HepG2 (cell line): ENCODE measurements around the gene ZFPM1. TPM values are rescaled to one million over a fixed set of nuclear protein-coding genes. Genes with fewer than 3 reads are reported as not detected.

Experiments
- BRCA1 ChIP-seq: sonication (generic); formaldehyde crosslinking; IDR thresholded peaks from 2 replicates; pipeline ENCODE4 v1.4.0; 2020; ENCODE audit warnings: missing genetic modification reagents
- HOXA3 ChIP-seq: sonication (generic); formaldehyde crosslinking; IDR thresholded peaks from 2 replicates; pipeline ENCODE4 v1.5.0; 2020; ENCODE audit warnings: missing genetic modification reagents
- KLF15 ChIP-seq: sonication (generic); formaldehyde crosslinking; IDR thresholded peaks from 2 replicates; pipeline ENCODE4 v1.8.1; 2023; ENCODE audit warnings: borderline replicate concordance, mild to moderate bottlenecking, inconsistent platforms, missing genetic modification reagents, mixed read lengths
- MEF2D ChIP-seq: sonication (generic); formaldehyde crosslinking; IDR thresholded peaks from 2 replicates; pipeline ENCODE4 v1.5.1; 2020; ENCODE audit warnings: mild to moderate bottlenecking, missing genetic modification reagents
- MXD3 ChIP-seq: IDR thresholded peaks from 2 replicates; pipeline ENCODE4 v1.6.1; 2016; ENCODE audit warnings: mild to moderate bottlenecking, missing biosample characterization, missing genetic modification reagents
- NCOA1 ChIP-seq: sonication (generic); formaldehyde crosslinking; IDR thresholded peaks from 2 replicates; pipeline ENCODE4 v1.9.0; 2021; ENCODE audit warnings: missing genetic modification reagents
- NKX3-1 ChIP-seq: sonication (generic); formaldehyde crosslinking; IDR thresholded peaks from 2 replicates; pipeline ENCODE4 v1.5.0; 2020; ENCODE audit warnings: missing genetic modification reagents
- PLSCR1 ChIP-seq: sonication (generic); formaldehyde crosslinking; IDR thresholded peaks from 2 replicates; pipeline ENCODE4 v1.5.0; 2020; ENCODE audit warnings: missing genetic modification reagents, mild to moderate bottlenecking, borderline replicate concordance
- POLR2G ChIP-seq: fragments of 200-400 bp; formaldehyde crosslinking; IDR thresholded peaks from 2 replicates; pipeline ENCODE4 v1.6.1; 2018; ENCODE audit warnings: mild to moderate bottlenecking, low read depth, low read length, moderate library complexity
- PRDM10 ChIP-seq: sonication (generic); formaldehyde crosslinking; IDR thresholded peaks from 2 replicates; pipeline ENCODE4 v1.4.0; 2020; ENCODE audit warnings: low read depth, missing genetic modification reagents
- PRPF4 ChIP-seq: fragments of 200-400 bp; formaldehyde crosslinking; IDR thresholded peaks from 2 replicates; pipeline ENCODE4 v1.6.1; 2016; ENCODE audit warnings: low read length, low read depth; ENCODE audit not compliant: poor library complexity, severe bottlenecking
- RBM39 ChIP-seq: fragments of 200-400 bp; formaldehyde crosslinking; IDR thresholded peaks from one replicate; pipeline ENCODE4 v1.6.1; 2018; ENCODE audit warnings: antibody characterized with exemption, mild to moderate bottlenecking, low read depth, low read length; ENCODE audit not compliant: poor library complexity, severe bottlenecking
- SIX4 ChIP-seq: sonication (generic); formaldehyde crosslinking; IDR thresholded peaks from 2 replicates; pipeline ENCODE4 v1.4.0; 2020; ENCODE audit warnings: missing genetic modification reagents
- SOX5 ChIP-seq: IDR thresholded peaks from 2 replicates; pipeline ENCODE4 v1.6.1; 2016; ENCODE audit warnings: borderline replicate concordance
- UBTF ChIP-seq: sonication (generic); formaldehyde crosslinking; IDR thresholded peaks from 2 replicates; pipeline ENCODE4 v1.4.0; 2020; ENCODE audit warnings: mild to moderate bottlenecking, missing genetic modification reagents
- ZFP41 ChIP-seq: sonication (generic); formaldehyde crosslinking; IDR thresholded peaks from 2 replicates; pipeline ENCODE4 v1.4.0; 2020; ENCODE audit warnings: mild to moderate bottlenecking, missing genetic modification reagents, borderline replicate concordance
- ZNF232 ChIP-seq: sonication (generic); formaldehyde crosslinking; IDR thresholded peaks from 2 replicates; pipeline ENCODE4 v1.4.0; 2020; ENCODE audit warnings: missing genetic modification reagents, borderline replicate concordance
- ZNF326 ChIP-seq: sonication (generic); formaldehyde crosslinking; IDR thresholded peaks from 2 replicates; pipeline ENCODE4 v1.4.0; 2020; ENCODE audit warnings: missing genetic modification reagents, borderline replicate concordance
- ZNF761 ChIP-seq: sonication (generic); formaldehyde crosslinking; conservative IDR thresholded peaks from 2 replicates; pipeline ENCODE4 v1.4.0; 2020; ENCODE audit warnings: mild to moderate bottlenecking, missing genetic modification reagents
- ZNF773 ChIP-seq: sonication (generic); formaldehyde crosslinking; IDR thresholded peaks from 2 replicates; pipeline ENCODE4 v1.4.0; 2020; ENCODE audit warnings: missing genetic modification reagents, borderline replicate concordance
- ZNF784 ChIP-seq: sonication (generic); formaldehyde crosslinking; IDR thresholded peaks from 2 replicates; pipeline ENCODE4 v1.5.1; 2020; ENCODE audit warnings: missing genetic modification reagents, mild to moderate bottlenecking, borderline replicate concordance
- ZNF878 ChIP-seq: sonication (generic); formaldehyde crosslinking; IDR thresholded peaks from 2 replicates; pipeline ENCODE4 v1.8.1; 2023; ENCODE audit warnings: mild to moderate bottlenecking, missing genetic modification reagents, moderate library complexity
- polyA plus RNA-seq, 8 experiments: library from polyadenylated mRNA; depleted of rRNA in 3 of 8; stranded (reverse) in 7 of 8; unstranded in 1 of 8; fragments of >200 nt; fragmentation: Illumina TruSeq in 4 of 8; extraction: Trizol in 4 of 8; gene quantifications; 2 replicates each; pipeline versions ENCODE4 v1.2.1 to v1.2.3, GENCODE V29; 2011 to 2016; ENCODE audit warnings: low read depth in 4 of 8, missing spikeins in 1 of 8, mixed read lengths in 1 of 8; ENCODE audit not compliant: insufficient read depth in 1 of 8
- total RNA-seq, 5 experiments: library from RNA; depleted of rRNA; stranded (reverse); fragments of >200 nt; fragmentation: Illumina TruSeq; extraction: Trizol; gene quantifications; 2 replicates each; pipeline ENCODE4 v1.2.3, GENCODE V29; 2016; ENCODE audit warnings: low read depth in 1 of 5

Gene ZFPM1
- total and polyA plus RNA-seq, 2 of the 13 experiments (the other 11 are each of a cell fraction or from before 2014, with no cell fraction given) = 1.3 to 3.8 TPM

GRCh38 chr16:88508376-88508867 lies 55.3 kb downstream of the ZFPM1 start (continued):
- TF ChIP-seq NKX3-1 (CRISPR knock-in tag) (peak; percentile 37; the same call in 1 of the 2 replicates), RBM39 (peak; percentile 64), NCOA1 (no peak), ZFP41 (CRISPR knock-in tag) (0 out of 2 replicates have a peak, but pooled peaks have one; percentile 43), PRDM10 (CRISPR knock-in tag) (0 out of 2 replicates have a peak, but pooled peaks have one; percentile 6), ZNF773 (CRISPR knock-in tag) (no peak), BRCA1 (CRISPR knock-in tag) (no peak), PLSCR1 (CRISPR knock-in tag) (no peak), MXD3 (CRISPR knock-in tag) (0 out of 2 replicates have a peak, but pooled peaks have one; percentile 15), ZNF761 (CRISPR knock-in tag) (peak; percentile 15; the same call in 1 of the 2 replicates), SIX4 (CRISPR knock-in tag) (no peak), ZNF784 (CRISPR knock-in tag) (no peak), ZNF232 (CRISPR knock-in tag) (0 out of 2 replicates have a peak, but pooled peaks have one; percentile 2), MEF2D (CRISPR knock-in tag) (0 out of 2 replicates have a peak, but pooled peaks have one; percentile 1), ZNF326 (0 out of 2 replicates have a peak, but pooled peaks have one; percentile 10), POLR2G (peak; percentile 56; the same call in 1 of the 2 replicates), SOX5 (CRISPR knock-in tag) (0 out of 2 replicates have a peak, but pooled peaks have one; percentile 3), HOXA3 (CRISPR knock-in tag) (peak; percentile 15; the same call in 1 of the 2 replicates), UBTF (CRISPR knock-in tag) (peak; percentile 24; the same call in 1 of the 2 replicates), PRPF4 (peak; percentile 11), KLF15 (CRISPR knock-in tag) (no peak), ZNF878 (no peak)
